ENCODE data around the gene CNTN4.
"Not testable (repeated sequence)": the region's sequence is repeated elsewhere in the genome, so short reads cannot be mapped to it uniquely, and the experiment has no call there.

Gene CNTN4

GRCh38 chr3:2984831-2985220, 886.2 kb downstream of the CNTN4 start:
- DNase-seq, result no peak

GRCh38 chr3:2985479-2985878, 886.8 kb downstream of the CNTN4 start:
- DNase-seq, result no peak

DNA sequence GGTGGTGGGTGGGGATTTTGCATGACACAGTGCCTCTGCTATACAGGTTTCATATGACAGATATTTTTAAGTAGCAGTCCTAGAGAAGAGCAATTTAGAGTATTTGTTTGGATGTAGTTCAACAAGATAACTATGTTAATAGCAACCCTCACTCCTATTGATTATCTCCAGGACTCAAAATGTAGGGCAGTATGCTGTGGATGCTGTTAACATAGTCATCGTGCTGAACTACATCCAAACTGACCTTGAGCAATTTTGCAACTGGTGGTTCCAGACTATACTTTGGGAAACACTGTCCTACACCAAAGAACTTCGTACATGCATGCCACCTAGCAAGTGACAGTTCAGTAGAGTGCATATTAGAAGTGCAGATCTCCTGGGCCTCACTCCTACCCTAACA, 893.9 kb downstream of the CNTN4 start:
- DNase-seq, result no peak

DNA sequence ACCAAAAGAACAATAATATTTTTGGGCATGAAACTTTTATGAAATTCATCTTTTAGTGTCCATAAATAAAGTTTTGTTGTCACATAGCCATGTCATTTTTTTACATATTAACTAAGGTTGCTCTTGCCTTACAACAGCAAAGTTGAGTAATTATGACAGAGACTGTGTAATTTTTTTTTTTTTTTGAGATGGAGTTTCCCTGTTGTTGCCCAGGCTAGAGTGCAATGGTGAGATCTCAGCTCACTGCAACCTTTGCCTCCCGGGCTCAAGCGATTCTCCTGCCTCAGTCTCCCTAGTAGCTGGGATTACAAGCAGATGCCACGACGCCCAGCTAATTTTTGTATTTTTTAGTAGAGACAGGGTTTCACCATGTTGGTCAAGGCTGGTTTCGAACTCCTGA, 894.5 kb downstream of the CNTN4 start:
- DNase-seq, result not testable (repeated sequence)

DNA sequence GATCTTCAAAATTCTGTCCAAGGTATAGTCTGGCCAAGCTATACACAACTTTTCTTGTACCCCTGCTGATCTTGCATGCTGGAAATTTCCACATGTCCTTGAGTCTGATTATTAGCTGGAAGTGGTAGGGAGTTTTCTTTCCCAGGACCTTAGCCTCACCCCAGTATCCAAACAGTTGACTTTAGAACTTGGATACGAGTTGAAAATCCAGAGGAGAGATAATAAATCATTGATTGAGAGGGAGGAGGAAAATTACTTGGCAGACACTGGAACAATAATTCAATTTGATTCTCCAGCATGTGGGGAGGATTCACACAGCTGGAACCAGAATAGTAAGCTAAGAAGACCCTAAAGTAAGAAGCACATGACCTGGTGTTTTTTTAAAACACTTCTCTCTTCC, 895.1 kb downstream of the CNTN4 start:
- no peak for DNase-seq

- no peak for DNase-seq
Measured at GRCh38 chr3:2995195-2995594, 896.5 kb downstream of the CNTN4 start.

- DNase-seq, result no peak
Measured at GRCh38 chr3:3005146-3005744, 906.6 kb downstream of the CNTN4 start.

GRCh38 chr3:3013317-3014052, 914.8 kb downstream of the CNTN4 start:
- DNase-seq, result peak in 1 of 14 donors; percentile 24

- peak in 5 of 14 donors; percentile 0 to 59 (median 12) for DNase-seq
Measured at GRCh38 chr3:3015185-3016089, 916.8 kb downstream of the CNTN4 start.

DNA sequence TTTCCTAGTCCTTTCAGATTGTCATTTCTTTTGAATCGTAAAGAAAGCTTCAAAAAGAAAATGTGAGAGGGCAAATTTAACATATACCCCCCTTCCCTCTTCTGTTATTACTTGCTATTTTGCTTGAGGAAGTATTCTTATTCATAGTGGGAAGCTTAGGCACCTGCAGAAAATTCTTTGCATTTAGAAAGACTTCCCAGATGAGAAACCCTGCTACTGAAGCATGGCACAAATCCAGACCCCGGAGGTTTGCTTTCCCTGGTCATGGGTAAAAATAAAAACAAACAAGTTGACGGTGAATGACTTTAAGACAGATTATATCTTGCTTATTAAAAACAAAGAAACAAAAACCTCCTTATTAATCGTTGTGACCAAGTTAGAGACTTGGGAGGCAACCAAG, 917.6 kb downstream of the CNTN4 start:
- DNase-seq, result no peak

DNA sequence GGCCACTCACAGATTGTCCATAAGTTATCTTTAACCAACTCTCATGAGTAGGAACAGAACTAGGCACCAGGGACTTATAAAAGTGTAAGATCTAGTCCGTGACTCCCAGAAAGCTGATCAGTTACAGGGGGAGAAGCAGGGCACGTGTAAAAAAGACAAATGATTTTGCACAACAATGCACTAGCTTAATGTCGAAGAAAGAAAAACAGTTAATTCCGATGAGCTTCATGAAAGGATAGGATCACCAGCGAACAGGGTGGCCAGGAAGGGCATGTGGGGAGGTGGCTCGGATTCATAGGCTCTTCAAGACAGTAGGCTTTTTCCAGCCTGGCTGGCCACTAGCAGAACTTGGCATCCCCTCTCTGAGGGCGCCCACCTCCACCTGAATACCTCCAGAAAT, 921.5 kb downstream of the CNTN4 start:
- DNase-seq, result no peak

- no peak for DNase-seq
Measured at GRCh38 chr3:3023111-3023745, 924.6 kb downstream of the CNTN4 start.

DNA sequence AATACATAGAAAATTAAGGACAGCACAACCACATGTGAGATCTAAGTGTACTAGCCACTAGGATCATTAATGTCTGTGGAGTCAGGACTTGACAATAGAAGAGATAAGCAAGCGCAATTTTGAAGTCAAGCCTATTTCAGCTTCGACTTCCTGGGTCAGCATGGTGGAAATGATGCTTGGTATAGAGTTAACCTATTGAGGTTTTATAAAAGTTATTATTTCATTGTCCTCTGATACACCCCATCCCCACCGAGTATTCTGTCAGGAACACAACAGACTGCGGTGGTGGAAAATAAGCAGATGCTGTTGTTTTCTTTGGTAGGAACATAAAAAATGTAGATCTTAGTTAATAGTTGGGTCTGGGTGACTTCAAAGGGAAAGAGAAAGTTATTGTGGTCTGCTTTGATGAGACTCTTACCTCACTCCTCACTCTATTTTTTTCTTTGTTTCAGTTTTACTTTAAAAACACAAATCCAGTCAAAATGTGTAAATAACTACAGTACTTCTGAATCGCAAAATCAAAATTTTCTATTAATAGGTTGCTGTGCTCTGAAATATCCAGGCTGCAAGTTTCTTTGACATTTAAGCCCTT, 929.4 kb downstream of the CNTN4 start:
- DNase-seq, result no peak

DNA sequence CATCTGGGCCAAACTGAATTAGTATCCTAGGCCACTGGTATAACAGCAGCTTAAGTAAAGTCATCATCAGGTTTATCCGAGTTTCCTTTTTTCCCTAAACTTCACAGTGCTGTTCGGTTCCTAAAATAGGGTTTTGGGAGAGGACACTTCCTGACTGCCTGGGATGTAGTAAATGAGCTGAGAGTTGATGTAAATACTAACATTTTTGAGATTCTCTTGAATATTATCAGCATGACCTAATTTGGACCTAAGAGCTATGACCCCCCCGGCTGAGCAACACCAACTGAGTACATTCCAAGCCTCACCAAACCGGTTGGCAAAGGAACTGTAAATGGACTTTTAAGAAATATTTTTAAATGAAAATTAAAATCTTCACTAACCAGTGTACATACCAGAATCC, 932.7 kb downstream of the CNTN4 start:
- no peak for DNase-seq

DNA sequence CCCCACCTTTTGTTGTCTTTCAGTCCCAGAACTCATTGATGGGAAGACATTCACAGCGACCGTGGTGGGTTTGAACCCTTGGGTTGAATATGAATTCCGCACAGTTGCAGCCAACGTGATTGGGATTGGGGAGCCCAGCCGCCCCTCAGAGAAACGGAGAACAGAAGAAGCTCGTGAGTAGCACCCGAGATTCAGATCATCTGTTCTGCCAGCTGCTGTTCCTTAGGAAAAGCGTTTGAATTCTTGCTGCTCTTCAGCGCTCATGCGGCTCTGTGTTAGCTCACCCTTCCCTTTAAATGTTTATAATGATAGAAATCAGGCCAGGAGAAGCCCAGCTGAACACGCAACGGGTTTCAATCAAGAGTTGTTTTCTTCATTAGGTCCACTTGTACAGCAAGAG, 938.5 kb downstream of the CNTN4 start:
- DNase-seq, result no peak

DNA sequence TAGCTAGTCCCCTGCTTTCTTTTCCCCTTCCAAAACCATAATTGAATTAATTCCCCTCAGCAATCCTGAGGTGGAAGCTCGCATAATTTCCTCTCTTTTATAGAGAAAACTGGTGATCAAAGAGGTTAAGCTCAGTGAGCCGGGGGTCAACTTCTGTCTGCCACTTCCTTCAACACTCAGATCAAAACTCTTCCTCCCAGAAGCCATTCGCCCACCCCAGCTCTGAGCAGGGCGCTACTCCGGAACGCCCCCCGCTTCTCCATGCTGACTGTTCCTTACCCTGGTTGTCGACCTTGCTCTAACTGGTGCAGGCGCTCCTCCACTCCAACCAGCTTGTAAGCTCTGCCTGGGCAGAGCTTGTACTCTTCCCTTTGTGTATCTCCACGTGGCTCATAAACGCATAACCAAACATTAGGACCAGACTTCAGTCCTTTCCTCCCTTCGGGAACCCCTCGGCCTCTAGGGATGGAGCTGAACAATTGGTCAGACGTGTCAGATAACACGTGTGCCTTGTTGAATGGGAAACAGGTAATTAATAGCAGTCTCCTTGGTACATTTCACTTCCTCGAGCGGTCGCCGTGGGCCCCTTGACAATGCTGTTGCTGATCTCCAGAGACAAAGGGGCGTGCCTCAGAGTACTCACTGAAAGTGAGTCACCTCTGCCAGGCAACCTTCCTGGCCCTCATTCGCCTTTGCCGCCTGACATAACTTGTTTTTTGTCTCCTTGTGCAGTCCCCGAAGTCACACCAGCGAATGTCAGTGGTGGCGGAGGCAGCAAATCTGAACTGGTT, 939.7 kb downstream of the CNTN4 start:
- DNase-seq, result peak in 1 of 14 donors; percentile 44

DNA sequence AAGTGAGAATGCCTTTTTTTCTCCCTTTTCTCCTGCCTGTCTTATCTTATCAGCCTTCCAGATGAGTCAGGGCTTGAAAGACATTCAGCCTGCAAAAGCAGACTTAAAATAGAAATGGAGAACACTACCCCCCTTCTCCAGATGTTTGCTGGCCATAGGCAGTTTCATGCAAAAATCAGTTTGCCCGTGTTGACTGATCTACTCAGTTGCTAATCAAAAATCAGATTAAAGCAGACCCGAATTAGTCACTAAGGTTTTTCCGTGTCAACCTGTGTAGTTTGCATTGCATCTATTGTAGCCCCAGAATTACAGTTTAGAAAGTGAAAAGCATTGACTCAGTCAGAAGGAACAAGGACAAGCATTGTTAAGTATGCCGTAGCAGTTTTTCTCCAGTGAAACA, 955.3 kb downstream of the CNTN4 start:
- no peak for DNase-seq

DNA sequence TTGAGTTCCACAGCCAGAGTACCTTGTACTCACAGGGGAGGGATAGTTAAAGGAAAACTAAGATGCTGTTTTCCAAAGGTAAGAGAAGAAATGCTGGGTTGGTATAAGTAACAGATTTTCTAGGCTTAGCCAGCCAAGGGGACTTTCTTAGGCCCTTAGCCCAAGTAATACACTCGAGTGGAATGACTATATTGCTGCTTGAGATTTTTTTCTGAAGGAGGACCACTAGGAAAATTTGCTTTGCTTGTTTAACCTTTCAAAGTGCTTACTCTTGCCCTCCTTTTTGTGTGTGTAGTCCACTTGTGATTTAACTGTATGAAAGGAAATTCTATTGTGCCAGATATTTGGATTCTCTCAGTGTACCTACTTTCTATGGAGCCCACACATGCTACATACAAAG, 961.0 kb downstream of the CNTN4 start:
- DNase-seq, result no peak

DNA sequence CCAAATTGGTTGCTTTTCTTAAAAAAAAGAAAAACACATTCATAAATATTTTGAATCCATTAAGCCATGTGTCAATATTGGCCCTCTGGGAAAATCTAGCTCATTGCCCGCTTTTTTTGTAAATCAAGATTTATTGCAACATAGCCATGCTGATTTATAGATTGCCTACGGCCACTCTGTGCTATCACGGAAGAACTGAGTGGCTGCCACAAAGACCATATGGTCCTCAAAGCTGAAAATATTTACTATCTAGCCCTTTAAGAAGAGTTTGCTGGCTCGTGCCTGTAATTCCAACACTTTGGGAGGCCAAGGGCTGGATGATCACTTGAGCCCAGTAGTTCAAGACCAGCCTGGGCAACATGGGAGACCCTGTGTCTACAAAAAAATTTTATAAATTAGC, 965.6 kb downstream of the CNTN4 start:
- no peak for DNase-seq

GRCh38 chr3:3065876-3066275, 967.2 kb downstream of the CNTN4 start:
- DNase-seq, result no peak

DNA sequence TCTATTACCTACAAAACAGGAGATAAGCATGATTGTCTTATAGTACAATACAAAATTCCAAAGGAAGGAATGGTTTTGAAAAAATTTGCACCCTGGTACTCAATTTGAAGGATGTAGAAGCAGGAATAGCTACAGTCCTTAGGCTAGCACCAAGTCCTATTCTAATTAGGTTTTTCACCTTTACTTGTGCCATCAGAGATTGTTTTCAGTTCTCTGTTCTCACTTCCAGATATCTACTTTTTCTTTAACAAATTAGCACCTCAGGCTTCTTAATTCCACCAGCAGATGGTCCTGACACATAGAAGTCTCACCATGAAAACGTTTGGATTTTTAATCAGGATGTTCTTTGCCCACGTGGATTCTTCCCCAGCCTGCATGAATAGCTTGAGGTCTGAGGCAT, 967.7 kb downstream of the CNTN4 start:
- DNase-seq, result no peak

DNA sequence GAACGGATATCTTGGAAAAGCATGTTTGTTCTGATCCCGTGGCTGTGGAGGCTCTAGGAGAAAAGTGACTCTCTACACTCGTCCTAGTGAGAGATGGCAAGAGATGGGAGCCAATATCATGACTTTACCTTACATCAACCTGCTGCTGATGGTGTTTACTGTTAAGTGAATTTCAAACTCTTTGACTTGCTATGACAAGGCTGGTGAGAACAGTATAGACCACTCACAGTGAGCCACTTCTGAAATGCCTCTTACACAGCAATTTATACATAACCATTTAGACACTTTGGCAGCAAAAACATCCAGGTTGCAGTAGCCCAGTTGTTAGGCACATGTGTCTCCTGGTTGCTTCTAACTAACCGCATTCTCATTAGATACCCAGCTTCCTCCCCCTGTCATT, 968.2 kb downstream of the CNTN4 start:
- no peak for DNase-seq
